ENCODE results near the gene ARVCF. TPM values are rescaled to one million over a fixed set of nuclear protein-coding genes. Genes with fewer than 3 reads are reported as not detected.

Gene ARVCF
- total RNA-seq, 3 donors from 2014 or later = 13.0 to 51.2 (median 44.2) TPM

DNA sequence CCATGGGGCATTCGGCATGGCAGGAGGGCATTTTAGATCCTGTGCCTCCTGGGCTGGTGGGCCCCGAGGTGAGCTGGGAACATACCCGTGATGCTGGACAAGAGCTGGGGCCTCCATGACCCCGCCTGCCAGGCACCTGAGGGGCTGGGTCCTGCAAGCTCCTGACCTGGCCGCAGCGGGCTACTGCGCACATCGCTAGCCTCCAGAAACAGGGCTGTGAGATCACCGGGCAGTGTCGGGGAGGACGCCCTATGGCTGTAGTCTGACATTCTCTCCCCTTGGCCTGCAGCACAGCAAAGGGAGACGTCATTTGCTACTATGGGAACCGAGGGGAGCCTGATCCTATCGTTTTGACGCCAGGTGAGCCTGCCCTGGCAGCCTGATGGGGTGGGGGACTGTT is 39.0 kb upstream of the ARVCF start:
- H3K36me3 ChIP-seq = no peaks in the 10 kb centered on the region
- intact Hi-C loops (cut with DNase I; ENCODE audit: low total_unique reads) = no loop called here
- no peak overlapping the region for H3K27ac ChIP-seq

DNA sequence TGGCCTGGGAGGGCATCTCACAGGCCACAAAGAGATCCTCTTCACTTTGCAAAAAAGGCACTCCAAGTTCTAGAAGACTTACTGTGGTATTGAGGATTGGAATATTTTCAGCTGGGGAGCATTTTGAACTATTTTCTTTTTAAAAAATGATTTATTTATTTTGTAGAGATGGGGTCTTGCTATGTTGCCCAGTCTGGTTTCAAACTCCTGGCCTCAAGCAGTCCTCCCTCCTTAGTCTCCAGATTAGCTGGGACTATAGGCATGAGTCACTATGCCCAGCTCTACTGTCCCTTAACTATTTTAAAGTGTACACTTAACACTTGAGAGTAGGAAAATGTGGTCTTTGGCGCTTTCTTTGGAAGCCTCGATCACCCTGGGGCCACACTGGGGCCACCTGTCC is 38.5 kb upstream of the ARVCF start:
- no peak for TF ChIP-seq POLR2AphosphoS5 (IDR thresholded peaks at IDR 0.05)
- TF ChIP-seq POLR2A (IDR thresholded peaks at IDR 0.05) = no peak
- TF ChIP-seq CTCF (IDR thresholded peaks at IDR 0.05) = no peak
- Histone ChIP-seq H3K4me3 (no peak overlapping the region), H3K36me3 (no peaks in the 10 kb centered on the region), H3K9me3 (no peaks in the 10 kb centered on the region), H3K27me3 (no peaks in the 10 kb centered on the region), H3K27ac (no peak overlapping the region), H3K4me1 (no peaks in the 10 kb centered on the region)
- intact Hi-C loops (cut with DNase I; ENCODE audit: low total_unique reads) = no loop called here
- no peak for DNase-seq (ENCODE audit: low spot score in 2 of 2)

More for the DNA sequence above, 39.0 kb upstream of the ARVCF start:
- no peak for DNase-seq (ENCODE audit: low spot score in 2 of 2)
- Histone ChIP-seq H3K4me1 (no peaks in the 10 kb centered on the region), H3K27me3 (no peaks in the 10 kb centered on the region), H3K9me3 (no peaks in the 10 kb centered on the region), H3K4me3 (no peak overlapping the region)
- TF ChIP-seq POLR2AphosphoS5 (IDR thresholded peaks at IDR 0.05) = no peak

- H3K4me1 ChIP-seq = no peaks in the 10 kb centered on the region
- TF ChIP-seq CTCF (IDR thresholded peaks at IDR 0.05) (no peak), POLR2A (IDR thresholded peaks at IDR 0.05) (no peak), POLR2AphosphoS5 (IDR thresholded peaks at IDR 0.05) (no peak)
- DNase-seq (ENCODE audit: low spot score in 2 of 2) = no peak
- no peaks in the 10 kb centered on the region for H3K27me3 ChIP-seq
- H3K9me3 ChIP-seq = no peaks in the 10 kb centered on the region
- H3K4me3 ChIP-seq = no peak overlapping the region
- intact Hi-C loops (cut with DNase I; ENCODE audit: low total_unique reads) = no loop called here
- no peak overlapping the region for H3K27ac ChIP-seq
- H3K36me3 ChIP-seq = no peaks in the 10 kb centered on the region
Measured at GRCh38 chr22:20054485-20054884, 37.9 kb upstream of the ARVCF start.

- Histone ChIP-seq H3K4me1 (no peaks in the 10 kb centered on the region), H3K9me3 (no peaks in the 10 kb centered on the region), H3K27me3 (no peaks in the 10 kb centered on the region), H3K4me3 (no peak overlapping the region), H3K27ac (no peak overlapping the region), H3K36me3 (no peaks in the 10 kb centered on the region)
- TF ChIP-seq POLR2AphosphoS5 (IDR thresholded peaks at IDR 0.05) (no peak), CTCF (IDR thresholded peaks at IDR 0.05) (no peak), POLR2A (IDR thresholded peaks at IDR 0.05) (no peak)
- intact Hi-C loops (cut with DNase I; ENCODE audit: low total_unique reads) = no loop called here
- DNase-seq (ENCODE audit: low spot score in 2 of 2) = no peak
Measured at GRCh38 chr22:20054034-20054427, 37.4 kb upstream of the ARVCF start.

GRCh38 chr22:20053407-20054033 is 36.9 kb upstream of the ARVCF start:
- H3K27ac ChIP-seq = no peak overlapping the region
- no peaks in the 10 kb centered on the region for H3K36me3 ChIP-seq
- H3K4me3 ChIP-seq = no peak overlapping the region
- H3K9me3 ChIP-seq = no peaks in the 10 kb centered on the region
- intact Hi-C loops (cut with DNase I; ENCODE audit: low total_unique reads) = no loop called here
- H3K27me3 ChIP-seq = no peaks in the 10 kb centered on the region
- DNase-seq (ENCODE audit: low spot score in 2 of 2) = no peak
- TF ChIP-seq POLR2AphosphoS5 (IDR thresholded peaks at IDR 0.05) (no peak), CTCF (IDR thresholded peaks at IDR 0.05) (no peak), POLR2A (IDR thresholded peaks at IDR 0.05) (no peak)
- no peaks in the 10 kb centered on the region for H3K4me1 ChIP-seq
